ENCODE results near the gene TMEM91.

Gene TMEM91

DNA sequence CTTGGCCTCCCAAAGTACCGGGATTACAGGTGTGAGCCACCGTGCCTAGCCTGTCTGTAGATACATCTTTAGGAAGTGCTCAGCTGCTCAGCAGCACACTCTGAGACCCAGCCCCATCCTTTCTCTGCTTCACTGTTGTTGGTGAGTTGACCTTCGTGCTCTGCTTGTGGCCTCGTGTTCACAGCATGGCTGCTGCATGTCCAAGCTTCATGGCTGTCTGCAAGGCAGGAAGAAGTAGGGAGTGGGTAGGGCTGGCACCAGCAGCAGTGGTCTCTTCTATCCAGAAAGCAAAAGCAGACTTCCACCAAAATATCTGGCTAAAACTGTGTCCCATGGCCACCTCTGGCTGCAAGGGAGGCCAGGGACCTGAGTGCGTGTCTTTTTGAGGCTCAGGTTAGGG, 36.6 kb downstream of the TMEM91 start:
- DNase-seq = no peak

DNA sequence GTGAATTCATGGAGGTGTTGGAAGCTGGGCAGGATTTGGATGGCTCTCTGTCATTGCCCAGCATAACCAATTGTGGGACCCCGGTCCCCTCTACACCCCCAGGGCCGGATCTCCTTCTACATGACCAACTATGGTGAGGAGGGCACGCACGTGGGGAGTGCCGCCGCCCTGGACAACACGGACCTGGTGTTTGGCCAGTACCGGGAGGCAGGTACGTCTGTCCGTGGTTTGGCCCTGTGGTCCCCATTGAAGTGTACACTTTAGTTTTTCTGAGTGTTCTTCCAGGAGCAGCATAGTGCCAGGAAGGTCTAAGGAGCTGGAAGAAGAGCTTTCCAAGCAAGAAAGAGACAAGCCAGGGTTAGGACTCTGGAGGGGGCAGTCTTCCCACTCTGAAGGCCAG, 37.6 kb downstream of the TMEM91 start:
- no peak for DNase-seq

DNA sequence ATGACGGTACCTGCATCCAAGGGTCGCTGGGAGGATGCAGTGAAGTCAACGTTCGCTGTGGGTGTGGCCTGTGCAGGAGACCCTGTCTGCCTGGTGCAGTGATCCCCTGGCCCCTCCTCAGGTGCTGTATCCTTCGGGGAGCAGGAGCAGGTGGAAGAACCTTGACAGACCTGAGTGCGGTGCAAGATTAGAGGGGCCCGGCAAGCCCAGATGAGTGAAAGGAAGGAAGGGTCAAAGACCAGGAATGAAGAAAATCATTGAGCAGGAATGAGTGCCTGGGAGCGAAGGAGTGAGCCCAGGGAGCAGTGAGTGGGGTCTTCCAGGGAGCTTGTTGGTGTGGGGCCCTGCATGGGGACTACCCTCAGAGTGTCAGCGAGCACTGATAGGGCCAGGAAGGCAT, 38.1 kb downstream of the TMEM91 start:
- no peak for DNase-seq

DNA sequence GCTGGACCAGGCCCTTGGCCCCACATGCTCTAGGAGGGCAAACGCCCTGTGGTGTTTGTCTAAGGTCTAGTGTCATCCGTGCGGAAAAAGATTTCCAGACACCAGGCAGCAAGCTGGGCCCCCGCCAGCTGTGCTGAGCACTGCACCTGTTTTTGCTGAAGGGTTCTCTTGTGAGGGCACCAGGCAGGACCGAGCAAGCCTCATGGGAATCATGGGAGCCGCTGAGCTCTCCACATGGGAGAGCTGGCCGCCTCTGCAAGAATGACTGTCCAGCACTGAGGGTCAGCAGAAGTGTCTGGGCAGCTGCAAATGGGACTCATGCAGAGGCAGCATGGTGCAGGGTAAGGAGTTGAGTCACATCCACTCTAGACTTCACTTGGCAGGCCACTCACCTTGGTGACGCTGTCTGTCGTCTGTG, 38.8 kb downstream of the TMEM91 start:
- DNase-seq = no peak

DNA sequence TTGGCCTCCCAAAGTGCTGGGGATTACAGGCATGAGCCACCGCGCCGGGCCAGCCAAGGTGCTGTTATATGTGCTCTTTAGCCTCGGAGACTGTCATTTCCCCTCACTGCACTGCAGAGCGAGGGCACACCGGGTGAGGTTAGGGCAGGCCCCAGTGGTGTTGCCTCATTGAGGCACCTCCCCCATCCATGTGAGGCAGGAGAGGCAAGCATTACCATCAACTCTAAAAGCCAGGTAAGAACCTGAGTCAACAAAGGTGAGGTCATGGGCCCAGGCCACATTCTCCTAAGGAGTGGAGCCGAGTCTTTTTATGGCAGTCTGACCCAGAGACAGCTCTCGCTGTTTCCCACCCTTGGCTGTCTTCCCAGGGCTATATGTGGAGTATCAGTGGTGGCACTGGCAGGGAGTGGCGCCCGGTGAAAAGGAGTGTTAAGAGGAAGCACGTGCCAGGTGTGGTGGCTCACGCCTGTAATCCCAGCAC, 39.9 kb downstream of the TMEM91 start:
- DNase-seq = no peak

DNA sequence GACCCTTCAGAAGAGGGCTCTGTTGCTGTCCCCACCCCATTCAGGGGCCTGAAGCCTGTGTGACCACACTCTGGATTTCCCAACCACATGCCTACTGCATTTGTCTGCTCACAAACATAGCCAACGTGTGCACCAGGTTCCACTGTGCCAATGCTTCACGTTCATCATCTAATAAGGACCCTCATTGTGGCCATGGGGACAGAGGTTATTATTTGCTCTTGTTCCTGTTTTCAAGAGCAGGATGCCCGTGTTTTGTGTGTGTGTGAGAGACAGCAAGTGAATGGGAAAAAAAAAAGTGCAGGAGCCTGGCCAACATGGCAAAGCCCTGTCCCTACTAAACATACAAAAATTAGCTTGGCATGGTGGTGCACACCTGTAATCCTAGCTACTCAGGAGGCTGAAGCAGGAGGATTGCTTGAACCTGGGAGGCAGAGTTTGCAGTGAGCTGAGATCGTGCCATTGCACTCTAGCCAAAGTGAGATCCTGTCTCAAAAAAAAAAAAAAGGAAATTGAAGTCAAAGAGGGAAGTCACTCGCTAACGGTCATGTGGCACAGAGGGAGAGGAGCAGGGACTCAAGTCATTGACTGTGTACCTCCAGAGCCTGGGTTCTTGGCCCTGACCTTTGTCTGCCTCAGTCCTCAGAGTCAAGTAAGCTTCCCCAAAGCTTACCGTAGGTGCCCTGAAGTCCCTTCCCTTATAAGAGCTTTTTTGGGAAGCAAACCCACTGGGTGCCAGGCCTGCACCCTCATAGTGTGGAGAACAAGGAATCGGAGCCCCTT, 44.0 kb downstream of the TMEM91 start:
- no peak for DNase-seq

DNA sequence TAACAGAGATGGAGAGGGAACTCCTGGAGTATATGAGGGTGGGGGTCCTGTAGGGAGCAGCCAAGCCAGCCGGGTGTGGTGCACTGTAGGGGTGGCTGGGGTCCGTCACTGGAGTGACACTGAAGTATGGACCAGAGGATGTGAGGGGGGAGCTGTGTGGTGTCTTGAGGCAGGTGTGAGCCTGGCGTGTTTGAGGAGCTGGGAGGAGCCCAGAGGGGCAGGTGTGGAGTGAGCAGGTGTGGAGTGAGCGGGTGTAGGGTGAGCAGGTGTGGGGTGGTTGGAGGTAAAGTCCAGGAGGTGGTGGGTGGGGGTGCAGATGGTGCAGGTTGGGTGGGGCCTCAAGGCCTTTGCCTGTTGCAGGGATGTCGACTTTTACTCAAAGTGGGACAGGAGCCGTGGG, 45.0 kb downstream of the TMEM91 start:
- DNase-seq = no peak

DNA sequence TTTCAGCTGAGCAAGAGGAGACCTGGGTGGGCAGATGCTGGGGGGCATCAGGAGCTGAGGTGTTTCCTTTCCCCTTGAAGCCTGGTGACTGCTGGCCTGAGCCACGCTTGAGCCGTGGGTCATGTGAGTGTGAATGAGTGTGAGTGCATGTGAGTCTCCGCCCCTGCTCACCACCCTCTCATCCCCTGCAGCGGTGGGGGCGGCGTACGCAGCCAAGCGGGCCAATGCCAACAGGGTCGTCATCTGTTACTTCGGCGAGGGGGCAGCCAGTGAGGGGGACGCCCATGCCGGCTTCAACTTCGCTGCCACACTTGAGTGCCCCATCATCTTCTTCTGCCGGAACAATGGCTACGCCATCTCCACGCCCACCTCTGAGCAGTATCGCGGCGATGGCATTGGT, 45.6 kb downstream of the TMEM91 start:
- no peak for DNase-seq

DNA sequence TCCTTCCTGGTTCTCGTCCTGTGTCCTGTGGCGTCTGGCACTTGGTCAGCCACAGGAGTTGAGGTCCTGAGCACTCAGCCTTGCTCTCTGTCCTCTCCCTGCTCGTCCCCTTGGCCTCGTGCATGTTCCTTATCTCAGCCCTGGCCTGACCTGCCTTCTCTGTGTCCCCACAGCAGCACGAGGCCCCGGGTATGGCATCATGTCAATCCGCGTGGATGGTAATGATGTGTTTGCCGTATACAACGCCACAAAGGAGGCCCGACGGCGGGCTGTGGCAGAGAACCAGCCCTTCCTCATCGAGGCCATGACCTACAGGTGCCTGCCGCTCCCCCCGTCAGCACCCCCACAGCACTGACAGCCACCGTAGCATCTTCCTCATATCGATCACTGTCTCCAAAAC, 46.1 kb downstream of the TMEM91 start:
- DNase-seq = no peak

DNA sequence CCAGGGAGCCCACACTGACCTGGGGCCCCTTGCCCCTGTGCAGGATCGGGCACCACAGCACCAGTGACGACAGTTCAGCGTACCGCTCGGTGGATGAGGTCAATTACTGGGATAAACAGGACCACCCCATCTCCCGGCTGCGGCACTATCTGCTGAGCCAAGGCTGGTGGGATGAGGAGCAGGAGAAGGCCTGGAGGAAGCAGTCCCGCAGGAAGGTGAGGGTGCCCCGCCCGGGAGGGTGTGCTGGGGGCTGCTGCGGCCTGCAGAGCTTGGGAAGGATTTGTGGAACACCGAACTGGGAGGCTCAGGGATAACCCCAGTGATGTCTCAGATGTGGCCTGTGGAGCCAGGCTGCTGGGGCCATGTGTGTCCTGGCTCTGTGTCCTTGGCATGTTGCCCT, 46.6 kb downstream of the TMEM91 start:
- DNase-seq = no peak

DNA sequence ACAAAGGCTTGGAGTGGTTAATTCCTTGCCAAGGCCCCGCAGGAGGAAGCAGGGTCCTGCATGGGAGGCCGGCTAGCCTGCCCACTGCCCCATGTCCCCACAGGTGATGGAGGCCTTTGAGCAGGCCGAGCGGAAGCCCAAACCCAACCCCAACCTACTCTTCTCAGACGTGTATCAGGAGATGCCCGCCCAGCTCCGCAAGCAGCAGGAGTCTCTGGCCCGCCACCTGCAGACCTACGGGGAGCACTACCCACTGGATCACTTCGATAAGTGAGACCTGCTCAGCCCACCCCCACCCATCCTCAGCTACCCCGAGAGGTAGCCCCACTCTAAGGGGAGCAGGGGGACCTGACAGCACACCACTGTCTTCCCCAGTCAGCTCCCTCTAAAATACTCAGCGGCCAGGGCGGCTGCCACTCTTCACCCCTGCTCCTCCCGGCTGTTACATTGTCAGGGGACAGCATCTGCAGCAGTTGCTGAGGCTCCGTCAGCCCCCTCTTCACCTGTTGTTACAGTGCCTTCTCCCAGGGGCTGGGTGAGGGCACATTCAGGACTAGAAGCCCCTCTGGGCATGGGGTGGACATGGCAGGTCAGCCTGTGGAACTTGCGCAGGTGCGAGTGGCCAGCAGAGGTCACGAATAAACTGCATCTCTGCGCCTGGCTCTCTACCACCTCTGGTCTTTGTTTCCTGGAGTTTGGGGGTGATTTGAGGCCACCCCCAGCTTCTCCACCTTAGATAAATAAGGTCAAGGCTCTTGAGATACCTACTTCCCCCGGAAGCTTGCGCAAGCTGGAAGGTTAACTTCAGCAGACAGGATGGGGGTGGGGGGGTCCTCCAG, 48.2 kb downstream of the TMEM91 start:
- peak; percentile 57 for DNase-seq

DNA sequence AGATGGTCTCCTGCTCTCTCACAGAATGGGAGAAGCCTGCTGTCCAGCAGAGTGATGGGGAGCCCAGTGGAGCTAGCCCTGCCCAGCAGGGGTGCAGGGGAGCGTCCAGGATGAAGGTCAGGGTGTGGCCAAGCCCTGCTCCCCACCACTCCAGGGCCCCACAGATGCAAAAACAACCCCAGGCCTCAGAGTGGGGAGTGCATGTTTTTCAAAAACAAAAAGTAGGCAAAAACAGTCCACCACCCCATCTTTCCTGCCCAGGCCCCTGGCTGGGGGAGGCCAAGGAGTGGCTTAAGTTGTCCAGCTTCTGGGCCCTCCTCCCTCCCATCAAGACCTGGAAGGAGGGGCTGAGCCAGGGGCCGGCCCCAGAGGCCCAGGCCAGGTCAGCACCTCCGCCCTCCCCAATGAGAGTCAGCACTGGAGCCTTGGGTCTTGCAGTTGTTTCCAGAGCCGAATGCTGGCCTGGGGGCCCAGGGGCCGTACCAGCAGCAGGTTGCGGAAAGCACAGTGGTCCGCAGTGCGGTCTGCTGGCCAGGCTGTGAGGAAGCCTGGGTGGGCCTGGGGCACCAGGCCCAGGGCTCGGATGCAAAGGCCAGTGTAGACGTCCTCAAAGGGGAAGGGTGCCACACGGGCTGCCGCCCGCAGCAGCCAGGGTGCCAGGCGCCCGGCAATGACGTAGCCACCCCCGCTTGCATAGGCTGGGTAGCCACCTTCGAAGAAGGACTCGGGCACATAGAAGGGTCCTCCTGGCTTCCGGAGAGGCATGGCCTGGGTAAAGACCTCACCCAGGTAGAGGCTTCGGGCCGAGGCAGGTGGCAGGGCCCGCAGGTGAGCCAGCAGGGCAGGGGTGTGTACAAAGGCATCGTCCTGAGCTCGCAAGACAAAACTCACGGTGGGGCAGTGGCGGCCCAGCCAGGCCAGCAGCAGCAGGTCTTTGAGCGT, 49.1 kb downstream of the TMEM91 start:
- no peak for DNase-seq

DNA sequence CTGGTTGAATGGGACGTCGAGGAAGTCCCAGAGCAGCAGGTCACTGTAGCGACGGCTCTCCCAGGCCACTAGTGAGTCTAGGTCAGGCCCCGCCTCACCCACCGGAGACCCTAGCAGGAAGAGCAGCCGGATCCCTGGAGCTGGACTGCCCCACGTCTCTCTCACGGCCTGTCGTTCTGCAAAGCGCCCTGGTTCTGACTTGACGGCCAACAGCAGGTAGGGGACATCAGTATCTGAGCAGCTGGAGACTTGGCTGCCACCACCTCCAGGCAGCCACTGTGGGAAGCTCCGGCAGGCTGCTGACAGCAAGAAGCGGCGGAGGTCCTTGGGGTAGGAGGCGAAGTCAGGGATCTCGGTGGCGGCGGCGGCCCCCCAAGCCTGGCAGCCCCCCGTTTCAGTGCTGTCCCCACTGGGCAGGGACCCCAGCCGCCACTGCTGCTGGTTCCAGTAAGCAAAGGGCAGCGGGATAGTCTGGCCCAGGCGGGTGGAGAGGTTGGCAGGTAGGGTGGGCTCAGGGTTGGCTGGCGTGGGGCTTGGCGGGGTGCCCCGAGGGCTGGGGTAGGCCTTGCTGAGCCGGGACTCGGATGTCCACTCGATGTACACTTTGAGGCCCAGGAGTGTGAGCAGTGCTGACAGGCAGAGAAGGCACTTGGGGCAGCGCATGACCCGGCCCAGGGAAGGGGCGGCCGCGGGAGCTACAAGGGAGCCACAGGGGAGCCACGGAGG, 49.9 kb downstream of the TMEM91 start:
- no peak for DNase-seq

DNA sequence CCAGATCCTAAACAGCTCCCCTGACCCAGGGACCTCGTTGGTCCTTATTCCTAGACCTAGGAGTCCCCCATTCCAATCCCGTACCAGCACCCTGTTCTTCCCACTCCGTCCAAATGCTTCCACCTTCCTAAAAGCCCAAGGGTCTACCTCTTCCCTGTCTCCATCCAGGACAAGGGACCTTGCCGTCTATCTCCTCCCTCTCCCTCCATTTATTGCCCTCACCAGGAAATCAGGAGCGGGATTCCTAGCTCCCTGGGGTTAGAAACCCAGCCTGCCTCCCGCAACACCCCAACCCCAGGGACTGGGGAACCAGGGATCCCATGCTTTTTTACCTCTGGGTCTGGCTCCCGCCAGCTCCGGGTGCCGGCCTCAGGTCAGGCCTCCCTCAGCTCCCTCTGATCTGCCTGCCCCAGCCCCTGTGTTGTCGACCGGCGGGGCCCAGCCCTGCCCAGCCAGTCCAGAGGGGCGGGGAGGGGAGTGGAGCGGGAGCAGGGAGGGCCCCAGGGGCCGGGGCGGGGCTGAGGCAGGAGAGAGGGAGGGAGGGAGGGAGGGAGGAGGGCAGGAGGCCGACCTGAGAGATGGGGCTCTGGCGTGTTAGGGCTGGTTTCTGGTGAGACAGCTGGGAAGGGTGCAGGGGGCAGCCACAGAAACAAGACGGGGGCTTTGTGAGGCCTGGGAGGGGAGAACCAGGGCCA, 50.8 kb downstream of the TMEM91 start, which contains the start of gene B3GNT8:
Gene B3GNT8, minus strand, starts transcription at position 423 of the 695 bp plus-strand sequence. CDS start 596 bp downstream, outside the sequence.
- DNase-seq = no peak

DNA sequence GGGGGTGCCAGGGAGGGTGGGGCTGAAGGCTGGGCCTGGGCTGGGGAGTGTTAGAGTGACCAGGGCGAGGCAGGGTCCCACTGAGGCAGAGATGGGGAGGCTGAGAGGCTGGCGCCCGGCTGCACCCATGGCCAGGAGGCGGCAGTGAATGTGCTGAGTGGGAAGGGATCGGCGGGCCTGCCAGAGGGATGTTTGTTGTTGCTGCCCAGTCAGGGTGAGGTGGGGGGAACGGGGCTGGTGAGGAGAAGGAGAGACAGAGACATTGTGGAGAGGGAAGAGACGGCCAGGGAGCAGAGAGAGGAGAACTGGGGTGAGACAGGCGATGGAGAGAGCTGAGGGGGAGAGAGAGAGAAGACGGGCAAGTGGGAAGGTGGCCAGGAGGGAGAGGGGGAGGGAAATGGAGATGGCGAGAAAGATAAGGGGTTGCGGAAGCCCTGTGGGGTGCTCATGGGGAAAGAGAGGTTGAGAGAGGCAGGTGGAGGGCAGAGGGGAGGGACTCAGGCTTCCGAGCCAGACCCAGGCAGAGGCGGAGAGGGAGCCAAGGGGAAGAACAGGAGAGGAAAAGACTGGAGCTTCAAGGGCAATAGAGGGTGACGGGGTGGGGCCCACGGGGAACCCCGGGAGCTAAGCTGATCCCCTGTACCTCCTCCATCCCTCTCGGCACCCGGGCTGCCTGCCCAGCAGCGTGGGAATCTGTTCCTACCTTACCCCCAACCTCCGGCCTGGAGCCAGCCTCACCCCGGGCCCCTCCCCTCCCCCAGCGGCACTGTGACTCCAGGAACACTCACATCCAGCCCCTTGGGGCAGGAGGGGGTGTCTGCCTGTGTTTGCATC, 51.5 kb downstream of the TMEM91 start:
- DNase-seq = no peak

DNA sequence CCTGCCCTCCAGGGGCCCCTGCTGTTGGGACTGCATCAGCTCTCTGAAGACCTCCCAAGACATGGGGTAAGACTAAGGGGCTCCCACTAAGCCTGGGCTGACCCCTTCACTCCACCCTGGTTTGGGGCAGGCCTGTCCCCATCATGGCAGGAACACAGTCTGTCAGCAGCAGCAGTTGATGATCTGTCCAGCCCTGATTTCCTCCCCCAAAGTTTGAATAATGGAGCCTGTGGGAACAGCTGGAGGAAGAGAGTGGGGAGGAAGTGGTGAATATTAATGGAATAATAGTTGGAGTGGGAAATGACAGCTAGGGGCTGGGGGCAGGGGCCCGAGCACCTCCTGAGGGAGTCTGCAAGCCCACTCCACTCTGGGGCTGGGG, 52.1 kb downstream of the TMEM91 start:
- DNase-seq = no peak

DNA sequence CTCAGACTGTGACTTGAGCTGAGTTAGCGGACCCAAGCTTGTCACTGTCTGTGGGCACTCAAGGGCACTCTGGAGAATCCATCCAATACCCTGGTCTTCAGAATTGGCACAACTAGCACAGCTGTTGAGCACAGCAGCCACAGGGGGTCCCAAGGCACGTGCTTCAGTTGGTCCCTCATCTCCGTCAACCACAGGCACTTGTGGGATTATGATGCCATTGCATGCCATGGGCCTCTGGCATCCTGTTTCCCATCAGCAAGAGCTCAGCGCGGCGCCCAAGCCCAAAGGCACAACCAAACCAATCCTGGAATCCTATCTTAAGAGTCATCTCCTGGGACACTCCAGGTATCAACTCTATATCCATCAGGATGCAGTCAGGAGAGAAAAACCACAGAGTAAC, 54.6 kb downstream of the TMEM91 start:
- DNase-seq = no peak

DNA sequence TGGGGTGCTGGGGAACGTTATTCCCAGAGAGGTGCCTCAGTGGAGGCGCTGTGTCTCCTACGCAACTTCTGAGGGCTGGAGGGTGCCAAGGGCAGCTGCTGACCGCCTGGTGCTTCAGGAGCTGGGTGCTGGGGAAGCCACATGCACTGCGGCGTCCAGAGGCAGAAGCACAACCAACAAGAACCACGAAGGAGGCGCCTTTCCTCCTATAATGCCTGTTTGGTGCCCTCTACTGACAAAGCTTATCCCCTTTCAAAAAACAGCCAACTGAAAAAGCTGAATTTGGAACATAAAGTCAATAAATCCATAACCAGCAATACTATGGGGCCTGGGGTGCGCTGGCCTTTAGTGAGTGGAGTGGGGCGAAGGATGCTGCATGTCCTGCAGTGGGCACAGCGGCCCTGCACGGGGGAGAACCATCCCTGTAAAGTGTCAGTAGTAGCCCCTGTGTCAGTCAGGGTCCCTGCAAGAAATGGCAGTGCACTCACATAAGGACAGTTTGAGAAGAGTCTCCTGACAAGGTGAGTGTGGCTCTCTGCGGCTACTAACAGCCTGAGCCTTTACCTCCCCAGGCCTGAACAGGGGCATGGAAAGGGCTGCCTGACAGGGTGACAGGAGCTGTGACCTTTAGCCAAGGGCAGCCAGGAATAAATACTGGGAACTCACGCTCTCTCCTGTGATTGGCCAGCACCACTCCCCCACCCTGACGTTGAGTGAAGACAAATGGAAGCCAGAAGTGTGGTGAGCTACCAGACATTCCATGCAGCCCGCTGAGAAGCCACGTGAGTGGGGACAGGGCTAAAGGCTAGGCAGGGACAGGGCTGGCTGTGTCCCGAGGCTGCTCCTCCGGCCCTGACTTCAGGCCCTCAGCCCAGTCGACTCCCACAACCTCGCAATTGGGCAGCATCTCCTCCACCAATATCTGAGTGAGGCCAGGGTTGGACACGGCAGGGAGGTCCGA, 55.4 kb downstream of the TMEM91 start:
- DNase-seq = no peak

DNA sequence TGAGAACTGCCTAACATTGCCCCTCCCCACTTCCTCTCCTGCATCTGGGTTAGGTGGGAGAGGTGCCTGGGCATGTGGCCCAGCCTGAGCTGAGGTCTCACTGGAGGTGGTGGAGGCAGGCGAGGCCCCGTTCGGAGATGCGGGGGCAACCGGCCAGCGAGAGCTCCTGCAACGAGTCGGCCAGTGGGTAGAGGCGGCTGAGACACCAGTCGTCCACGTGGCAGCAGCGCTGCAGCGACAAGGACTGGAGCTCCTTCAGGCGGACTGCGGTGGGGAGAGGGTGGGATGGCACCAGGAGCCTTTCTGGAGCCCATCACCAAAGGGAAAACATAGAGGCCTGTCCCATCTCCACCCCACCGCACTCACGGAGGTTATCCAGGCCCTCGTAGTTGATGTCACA, 56.8 kb downstream of the TMEM91 start:
- DNase-seq = no peak
